Stomach (tissue), 9 donors: ENCODE measurements around the gene SRC. TPM values are rescaled to one million over a fixed set of nuclear protein-coding genes. Genes with fewer than 3 reads are reported as not detected.

ENCODE experiments used
- DNase-seq, 2 donors: peaks; one replicate each; pipeline versions ENCODE4 v3.0.0 to v3.0.0-alpha.2; 2013 to 2019
- H3K27ac ChIP-seq, 5 donors: fragments of 200-600 bp in 4 of 5; sonication (generic) in 4 of 5; one replicate each; pipeline ENCODE4 v1.5.1; 2013 to 2019; ENCODE audit warnings: mild to moderate bottlenecking in 1 of 5, moderate library complexity in 1 of 5
- H3K27me3 ChIP-seq, 3 donors: fragments of 200-600 bp; sonication (generic); one replicate each; pipeline ENCODE4 v1.5.1; 2017 to 2019; ENCODE audit warnings: mixed run types in 1 of 3
- H3K36me3 ChIP-seq, 4 donors: fragments of 200-600 bp; sonication (generic); 1 replicate in 3 of 4; 2 replicates in 1 of 4; pipeline ENCODE4 v1.5.1; 2016 to 2019
- H3K4me1 ChIP-seq, 4 donors: fragments of 200-600 bp; sonication (generic); one replicate each; pipeline ENCODE4 v1.5.1; 2016 to 2019
- H3K4me3 ChIP-seq, 4 donors: fragments of 200-600 bp; sonication (generic) in 3 of 4; one replicate each; pipeline ENCODE4 v1.5.1; 2016 to 2019; ENCODE audit warnings: mild to moderate bottlenecking in 1 of 4
- H3K9me3 ChIP-seq, 4 donors: fragments of 200-600 bp; sonication (generic); one replicate each; pipeline ENCODE4 v1.5.1; 2016 to 2019
- CTCF ChIP-seq, 7 experiments: fragments of 450-650 bp in 4 of 7; fragments of 200-600 bp in 3 of 7; sonication (generic) in 3 of 7; IDR thresholded peaks; one replicate each; pipeline ENCODE4 v1.5.1; 2016 to 2019; ENCODE audit warnings: antibody characterized with exemption in 7 of 7, control low read depth in 2 of 7, mild to moderate bottlenecking in 1 of 7
- EP300 ChIP-seq: sonication (generic); formaldehyde crosslinking; IDR thresholded peaks from one replicate; pipeline ENCODE4 v1.6.1; 2017; ENCODE audit warnings: antibody characterized with exemption
- POLR2A ChIP-seq, 4 donors: fragments of 450-650 bp; IDR thresholded peaks; one replicate each; pipeline ENCODE4 v1.6.1; 2016; ENCODE audit warnings: antibody characterized with exemption in 4 of 4, control low read depth in 2 of 4, mild to moderate bottlenecking in 1 of 4, moderate library complexity in 1 of 4
- POLR2AphosphoS5 ChIP-seq, 3 donors: sonication (generic); formaldehyde crosslinking; IDR thresholded peaks; one replicate each; pipeline ENCODE4 v1.6.1; 2016; ENCODE audit warnings: antibody characterized with exemption in 3 of 3
- WGBS, 5 donors: extraction: QIAGEN DNeasy Blood & Tissue Kit in 3 of 5; methylation state at CpG; one replicate each; pipeline versions ENCODE4 v1.1.5 to v1.1.7; 2013 to 2018; 5-methylcytosine and 5-hydroxymethylcytosine counted together
- intact Hi-C: fragments of 100-400 bp; cut with DNase I; formaldehyde crosslinking; loops from one replicate; pipeline ENCODE4 v1.15.1; 2023; ENCODE audit warnings: low total_unique reads
- polyA plus RNA-seq, 3 donors: library from polyadenylated mRNA; stranded (reverse); fragments of 200-250 nt; gene quantifications; one replicate each; pipeline ENCODE4 v1.2.3, GENCODE V29; 2013
- total RNA-seq, 5 donors: library from RNA; depleted of rRNA; stranded (reverse); fragments of >200 nt; gene quantifications; one replicate each; pipeline versions ENCODE4 v1.1.0 to v1.2.3, GENCODE V29; 2014 to 2016
- donor health status: healthy with polysubstance abuse.
- donor health status: Bipolar disorder and iron deficiency.
- donor health status: healthy.

The SRC gene
- total and polyA plus RNA-seq, 8 donors = 31.6 to 471 (median 47.3) TPM

GRCh38 chr20:37442986-37443385 lies 97.0 kb downstream of the SRC start:
- no peaks in the 10 kb centered on the region for H3K9me3 ChIP-seq
- DNase-seq = no peak
- WGBS, 5 donors = 73 to 82% (median 76%) methylated on average over 3 of the region's 3 CpGs
- intact Hi-C loops = no loop called here
- H3K4me3 ChIP-seq = no peak overlapping the region
- TF ChIP-seq POLR2A (IDR thresholded peaks at IDR 0.05) (no peak), CTCF (IDR thresholded peaks at IDR 0.05) (no peak), EP300 (no peak), POLR2AphosphoS5 (IDR thresholded peaks at IDR 0.05) (no peak)
- no peaks in the 10 kb centered on the region for H3K4me1 ChIP-seq
- H3K27me3 ChIP-seq = peaks cover 0 to 41% (median 3%) of the 10 kb centered on the region in 3 donors
- H3K27ac ChIP-seq = no peak overlapping the region
- H3K36me3 ChIP-seq = no peaks in the 10 kb centered on the region

- intact Hi-C loops = no loop called here
- Histone ChIP-seq H3K27ac (no peak overlapping the region), H3K27me3 (peaks cover 0 to 40% (median 3%) of the 10 kb centered on the region in 3 donors), H3K4me1 (no peaks in the 10 kb centered on the region), H3K36me3 (no peaks in the 10 kb centered on the region), H3K9me3 (no peaks in the 10 kb centered on the region), H3K4me3 (no peak overlapping the region)
- TF ChIP-seq EP300 (no peak), POLR2AphosphoS5 (IDR thresholded peaks at IDR 0.05) (no peak), POLR2A (IDR thresholded peaks at IDR 0.05) (no peak), CTCF (IDR thresholded peaks at IDR 0.05) (no peak)
- WGBS, 5 donors = 72 to 84% (median 79%) methylated on average over 4 of the region's 4 CpGs
- DNase-seq = no peak
Measured at GRCh38 chr20:37443596-37443995, 97.7 kb downstream of the SRC start.

- no peak for TF ChIP-seq POLR2AphosphoS5 (IDR thresholded peaks at IDR 0.05)
- TF ChIP-seq CTCF (IDR thresholded peaks at IDR 0.05) = no peak
- no peak for TF ChIP-seq POLR2A (IDR thresholded peaks at IDR 0.05)
- TF ChIP-seq EP300 = no peak
- 57 to 77% (median 69%) methylated on average over 5 to 6 of the region's 6 CpGs for WGBS, 5 donors
- H3K4me3 ChIP-seq = no peak overlapping the region
- no peaks in the 10 kb centered on the region for H3K36me3 ChIP-seq
- H3K4me1 ChIP-seq = no peaks in the 10 kb centered on the region
- no peak for DNase-seq
- intact Hi-C loops = no loop called here
- H3K27ac ChIP-seq = no peak overlapping the region
- H3K27me3 ChIP-seq = peaks cover 0 to 25% (median 0%) of the 10 kb centered on the region in 3 donors
- H3K9me3 ChIP-seq = no peaks in the 10 kb centered on the region
Measured at GRCh38 chr20:37445041-37445440, 99.1 kb downstream of the SRC start.

GRCh38 chr20:37446286-37447032 lies 100.5 kb downstream of the SRC start:
- no peak overlapping the region for H3K27ac ChIP-seq
- TF ChIP-seq POLR2A (IDR thresholded peaks at IDR 0.05) (no peak), POLR2AphosphoS5 (IDR thresholded peaks at IDR 0.05) (no peak), EP300 (no peak), CTCF (IDR thresholded peaks at IDR 0.05) (no peak)
- H3K27me3 ChIP-seq = peaks cover 0 to 14% (median 0%) of the 10 kb centered on the region in 3 donors
- DNase-seq = no peak
- no peaks in the 10 kb centered on the region for H3K9me3 ChIP-seq
- H3K36me3 ChIP-seq = no peaks in the 10 kb centered on the region
- intact Hi-C loops = no loop called here
- no peak overlapping the region for H3K4me3 ChIP-seq
- H3K4me1 ChIP-seq = no peaks in the 10 kb centered on the region
- WGBS, 5 donors = 64 to 88% (median 75%) methylated on average over 5 of the region's 5 CpGs
